Uterus (tissue), 4 donors: ENCODE data around the gene OR1K1. TPM values are rescaled to one million over a fixed set of nuclear protein-coding genes. Genes with fewer than 3 reads are reported as not detected.

Source experiments
- DNase-seq, 2 donors: peaks; one replicate each; pipeline ENCODE4 v3.0.0-alpha.2; 2019 to 2020
- H3K27ac ChIP-seq, 2 donors: fragments of 200-600 bp; sonication (generic); 1 replicate in 1 of 2; 2 replicates in 1 of 2; pipeline ENCODE4 v1.5.1; 2016 to 2018
- H3K27me3 ChIP-seq, 2 donors: fragments of 200-600 bp; sonication (generic); one replicate each; pipeline ENCODE4 v1.5.1; 2018 to 2019; ENCODE audit warnings: control low read depth in 1 of 2
- H3K36me3 ChIP-seq, 2 donors: fragments of 200-600 bp; sonication (generic); one replicate each; pipeline ENCODE4 v1.5.1; 2019; ENCODE audit warnings: control low read depth in 1 of 2
- H3K4me1 ChIP-seq, 2 donors: fragments of 200-600 bp; sonication (generic); one replicate each; pipeline ENCODE4 v1.5.1; 2018 to 2019; ENCODE audit warnings: control low read depth in 1 of 2
- H3K4me3 ChIP-seq, 2 donors: fragments of 200-600 bp; sonication (generic); 1 replicate in 1 of 2; 2 replicates in 1 of 2; pipeline ENCODE4 v1.5.1; 2018 to 2019; ENCODE audit warnings: mild to moderate bottlenecking in 1 of 2
- H3K9me3 ChIP-seq, 2 donors: fragments of 200-600 bp; sonication (generic); one replicate each; pipeline ENCODE4 v1.5.1; 2019; ENCODE audit warnings: control low read depth in 1 of 2
- POLR2A ChIP-seq, 2 donors: fragments of 450-650 bp; IDR thresholded peaks; one replicate each; pipeline ENCODE4 v1.6.1; 2016; ENCODE audit warnings: antibody characterized with exemption in 2 of 2, mild to moderate bottlenecking in 1 of 2, moderate library complexity in 1 of 2
- intact Hi-C: fragments of 100-400 bp; cut with DNase I; formaldehyde crosslinking; loops from one replicate; pipeline ENCODE4 v1.15.1; 2023; ENCODE audit warnings: low total_unique reads
- total RNA-seq, 4 donors: library from RNA; depleted of rRNA in 3 of 4; stranded (reverse); fragments of >200 nt in 3 of 4; gene quantifications; one replicate each; pipeline versions ENCODE4 v1.1.0 to v1.2.4, GENCODE V29; 2014 to 2023
- TF ChIP-seq, protein P1 (sequence below), 4 experiments: fragments of 200-600 bp in 2 of 4; fragments of 450-650 bp in 2 of 4; sonication (generic) in 2 of 4; IDR thresholded peaks; one replicate each; pipeline ENCODE4 v1.5.1; 2016 to 2019; ENCODE audit warnings: antibody characterized with exemption in 4 of 4, mild to moderate bottlenecking in 2 of 4, moderate library complexity in 1 of 4
- donor health status: DM: yes; HTN: yes; CAD: no.

The OR1K1 gene
- total RNA-seq, 4 donors from 2014 or later: not detected

DNA sequence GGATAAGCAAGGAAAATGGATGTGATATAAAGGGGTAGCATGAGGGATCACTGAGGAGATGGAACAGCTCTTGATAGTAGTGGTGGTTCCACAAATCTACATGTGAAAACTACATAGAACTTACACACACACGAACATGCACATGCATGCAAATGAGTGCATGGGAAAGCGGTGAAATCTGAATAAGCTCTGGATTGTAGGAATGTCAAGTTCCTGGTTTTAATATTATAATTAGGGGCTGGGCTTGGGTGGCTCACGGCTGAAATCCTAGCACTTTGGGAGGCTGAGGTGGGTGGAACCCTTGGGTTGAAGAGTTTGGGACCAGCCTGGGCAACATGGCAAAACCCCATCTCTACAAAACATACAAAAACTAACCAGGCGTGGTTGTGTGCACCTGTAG, 41.6 kb downstream of the OR1K1 start:
- H3K4me3 ChIP-seq: no peak overlapping the region
- intact Hi-C loops: no loop called here
- no peaks in the 10 kb centered on the region for H3K36me3 ChIP-seq
- H3K4me1 ChIP-seq: no peaks in the 10 kb centered on the region
- TF ChIP-seq POLR2A (IDR thresholded peaks at IDR 0.05): no peak
- TF ChIP-seq, protein P1, sequence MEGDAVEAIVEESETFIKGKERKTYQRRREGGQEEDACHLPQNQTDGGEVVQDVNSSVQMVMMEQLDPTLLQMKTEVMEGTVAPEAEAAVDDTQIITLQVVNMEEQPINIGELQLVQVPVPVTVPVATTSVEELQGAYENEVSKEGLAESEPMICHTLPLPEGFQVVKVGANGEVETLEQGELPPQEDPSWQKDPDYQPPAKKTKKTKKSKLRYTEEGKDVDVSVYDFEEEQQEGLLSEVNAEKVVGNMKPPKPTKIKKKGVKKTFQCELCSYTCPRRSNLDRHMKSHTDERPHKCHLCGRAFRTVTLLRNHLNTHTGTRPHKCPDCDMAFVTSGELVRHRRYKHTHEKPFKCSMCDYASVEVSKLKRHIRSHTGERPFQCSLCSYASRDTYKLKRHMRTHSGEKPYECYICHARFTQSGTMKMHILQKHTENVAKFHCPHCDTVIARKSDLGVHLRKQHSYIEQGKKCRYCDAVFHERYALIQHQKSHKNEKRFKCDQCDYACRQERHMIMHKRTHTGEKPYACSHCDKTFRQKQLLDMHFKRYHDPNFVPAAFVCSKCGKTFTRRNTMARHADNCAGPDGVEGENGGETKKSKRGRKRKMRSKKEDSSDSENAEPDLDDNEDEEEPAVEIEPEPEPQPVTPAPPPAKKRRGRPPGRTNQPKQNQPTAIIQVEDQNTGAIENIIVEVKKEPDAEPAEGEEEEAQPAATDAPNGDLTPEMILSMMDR (IDR thresholded peaks at IDR 0.05): no peak
- H3K9me3 ChIP-seq: no peaks in the 10 kb centered on the region
- no peak for DNase-seq
- no peaks in the 10 kb centered on the region for H3K27me3 ChIP-seq
- no peak overlapping the region for H3K27ac ChIP-seq

DNA sequence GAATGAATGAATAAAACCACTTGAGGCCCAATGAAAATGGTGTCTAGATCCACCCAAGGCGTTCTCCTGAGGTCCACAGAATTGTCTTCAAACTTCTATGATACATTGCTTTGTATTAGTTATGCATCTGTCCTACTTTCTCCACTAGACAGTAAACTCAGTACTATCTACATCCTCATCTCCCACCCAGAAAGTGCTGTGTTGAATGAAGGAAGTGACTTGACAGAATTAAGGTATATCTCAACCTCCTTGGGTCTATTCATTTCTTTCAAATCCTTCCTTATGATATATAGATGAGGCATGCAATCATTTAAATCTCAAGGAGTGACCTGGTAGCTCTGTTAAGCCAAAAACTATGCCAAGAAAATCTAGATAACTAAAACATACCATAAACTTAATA, 44.2 kb downstream of the OR1K1 start:
- no peak for DNase-seq
- TF ChIP-seq POLR2A (IDR thresholded peaks at IDR 0.05): no peak
- TF ChIP-seq, protein P1 (IDR thresholded peaks at IDR 0.05): no peak
- intact Hi-C loops: no loop called here
- Histone ChIP-seq H3K4me1 (no peaks in the 10 kb centered on the region), H3K27ac (no peak overlapping the region), H3K9me3 (no peaks in the 10 kb centered on the region), H3K27me3 (no peaks in the 10 kb centered on the region), H3K36me3 (no peaks in the 10 kb centered on the region), H3K4me3 (no peak overlapping the region)

- no peaks in the 10 kb centered on the region for H3K36me3 ChIP-seq
- H3K4me1 ChIP-seq: no peaks in the 10 kb centered on the region
- H3K4me3 ChIP-seq: no peak overlapping the region
- no peaks in the 10 kb centered on the region for H3K27me3 ChIP-seq
- no peak overlapping the region for H3K27ac ChIP-seq
- H3K9me3 ChIP-seq: no peaks in the 10 kb centered on the region
- intact Hi-C loops: no loop called here
- TF ChIP-seq, protein P1 (IDR thresholded peaks at IDR 0.05): no peak
- DNase-seq: no peak
Measured at GRCh38 chr9:122845116-122845515, 45.2 kb downstream of the OR1K1 start.

DNA sequence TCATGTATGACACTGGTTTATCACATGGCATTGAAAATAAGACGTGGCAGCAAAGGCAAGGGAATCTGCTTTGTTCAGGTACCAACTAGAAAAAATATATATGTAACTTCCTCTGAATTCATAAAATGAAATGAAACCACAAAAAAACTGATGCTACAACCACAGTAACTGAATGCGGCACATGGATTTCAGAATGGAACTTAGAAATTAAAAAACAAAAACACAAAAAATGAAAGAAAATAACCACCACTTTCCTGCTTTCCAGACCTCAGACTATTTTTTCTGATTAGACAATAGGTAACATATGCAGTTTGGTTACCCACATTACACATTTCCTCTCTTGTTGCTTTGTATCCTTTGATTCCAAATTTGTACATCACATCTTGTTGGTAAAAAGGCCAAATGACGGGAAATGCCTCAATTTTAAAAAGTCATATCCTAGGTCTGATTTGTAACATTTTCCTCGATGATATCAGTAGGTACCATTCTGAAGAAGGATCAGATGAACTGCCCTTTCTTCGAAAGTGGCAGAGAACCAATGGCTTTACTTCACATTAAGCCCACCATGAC, 46.5 kb downstream of the OR1K1 start:
- TF ChIP-seq, protein P1 (IDR thresholded peaks at IDR 0.05): no peak
- TF ChIP-seq POLR2A (IDR thresholded peaks at IDR 0.05): no peak
- no peak for DNase-seq
- H3K36me3 ChIP-seq: no peaks in the 10 kb centered on the region

GRCh38 chr9:122848256-122848943, 48.5 kb downstream of the OR1K1 start:
- Histone ChIP-seq H3K9me3 (no peaks in the 10 kb centered on the region), H3K36me3 (no peaks in the 10 kb centered on the region), H3K27ac (no peak overlapping the region), H3K4me3 (no peak overlapping the region), H3K27me3 (no peaks in the 10 kb centered on the region), H3K4me1 (no peaks in the 10 kb centered on the region)
- TF ChIP-seq POLR2A (IDR thresholded peaks at IDR 0.05): no peak
- TF ChIP-seq, protein P1 (IDR thresholded peaks at IDR 0.05): no peak
- intact Hi-C loops: no loop called here
- no peak for DNase-seq

More for the DNA sequence above, 46.5 kb downstream of the OR1K1 start:
- Histone ChIP-seq H3K27ac (no peak overlapping the region), H3K4me3 (no peak overlapping the region), H3K9me3 (no peaks in the 10 kb centered on the region), H3K27me3 (no peaks in the 10 kb centered on the region), H3K4me1 (no peaks in the 10 kb centered on the region)
- intact Hi-C loops: no loop called here
